IMR-90 (cell line): ENCODE data around the gene SNRNP70. TPM values are rescaled to one million over a fixed set of nuclear protein-coding genes. Genes with fewer than 3 reads are reported as not detected.
A peak's percentile ranks its signal among the peaks of the same experiment; 100 is the strongest.
"Not testable (repeated sequence)": the region's sequence is repeated elsewhere in the genome, so short reads cannot be mapped to it uniquely, and the experiment has no call there.

Source experiments
- ATAC-seq: fragments of 200-7000 bp; cut with Tn5 transposase; 2 replicates; pipeline ENCODE4 v1.9.1; 2020; ENCODE audit warnings: low read depth, mild to moderate bottlenecking, moderate library complexity
- BruUV-seq: library from RNA; stranded (reverse); fragments of 400-500 nt; replicated peaks from 2 replicates; lab custom pipeline; 2021; lab: Mats Ljungman, UMichigan
- CTCF ChIA-PET: fragments of 300-600 bp; formaldehyde crosslinking; extraction: SDS; loops from one replicate; lab custom pipeline; 2021; ENCODE audit warnings: antibody characterized with exemption; lab: Yijun Ruan, JAX
- POLR2A ChIA-PET: fragments of 300-600 bp; sonication (Branson Sonifier 250); formaldehyde crosslinking; loops from one replicate; lab custom pipeline; 2022; ENCODE audit warnings: antibody characterized with exemption; ENCODE audit not compliant: unreplicated experiment; lab: Charles Lee
- DNase-seq: peaks from one replicate; pipeline ENCODE4 v3.0.0; 2013
- H2AFZ ChIP-seq: replicated peaks from 2 replicates; pipeline ENCODE3; 2013; ENCODE audit warnings: low read length, mild to moderate bottlenecking; ENCODE audit not compliant: poor library complexity
- H2AK5ac ChIP-seq: 2 replicates; pipeline ENCODE4 v1.6.1; 2013; ENCODE audit warnings: low read depth, low read length, inconsistent platforms
- H2AK9ac ChIP-seq: replicated peaks from 2 replicates; pipeline ENCODE3; 2013; ENCODE audit warnings: mild to moderate bottlenecking, low read depth, low read length, moderate library complexity; ENCODE audit not compliant: poor library complexity
- H2BK120ac ChIP-seq: 2 replicates; pipeline ENCODE4 v1.6.1; 2013; ENCODE audit warnings: low read depth, low read length, inconsistent platforms
- H2BK15ac ChIP-seq: 3 replicates; pipeline ENCODE4 v1.6.1; 2013; ENCODE audit warnings: low read depth, low read length, inconsistent platforms
- H2BK20ac ChIP-seq: 2 replicates; pipeline ENCODE4 v1.6.1; 2013; ENCODE audit warnings: low read depth, mild to moderate bottlenecking, inconsistent platforms, low read length, moderate library complexity
- H2BK5ac ChIP-seq: 2 replicates; pipeline ENCODE4 v1.6.1; 2013; ENCODE audit warnings: mild to moderate bottlenecking, low read depth, low read length, inconsistent platforms; ENCODE audit not compliant: poor library complexity, severe bottlenecking
- H3K14ac ChIP-seq: replicated peaks from 2 replicates; pipeline ENCODE4 v1.6.1; 2013; ENCODE audit warnings: low read depth, low read length, inconsistent platforms
- H3K18ac ChIP-seq: 2 replicates; pipeline ENCODE4 v1.6.1; 2013; ENCODE audit warnings: low read depth, low read length, control low read depth
- H3K23ac ChIP-seq: 2 replicates; pipeline ENCODE4 v1.6.1; 2013; ENCODE audit warnings: low read depth, low read length, inconsistent platforms
- H3K27ac ChIP-seq: 2 replicates; pipeline ENCODE4 v1.5.1; 2013; ENCODE audit warnings: mild to moderate bottlenecking, control low read depth, low read length; ENCODE audit not compliant: insufficient read depth
- H3K27me3 ChIP-seq: 2 replicates; pipeline ENCODE4 v1.6.1; 2013; ENCODE audit warnings: low read length; ENCODE audit not compliant: control insufficient read depth, insufficient read depth
- H3K36me3 ChIP-seq: 2 replicates; pipeline ENCODE4 v1.6.1; 2013; ENCODE audit warnings: low read length, mixed read lengths; ENCODE audit not compliant: control insufficient read depth, insufficient read depth
- H3K4ac ChIP-seq: 2 replicates; pipeline ENCODE4 v1.6.1; 2013; ENCODE audit warnings: low read depth, low read length, inconsistent platforms
- H3K4me1 ChIP-seq: 2 replicates; pipeline ENCODE4 v1.6.1; 2013; ENCODE audit warnings: low read length, mixed read lengths; ENCODE audit not compliant: control insufficient read depth, insufficient read depth
- H3K4me2 ChIP-seq: 2 replicates; pipeline ENCODE4 v1.6.1; 2013; ENCODE audit warnings: low read depth, mild to moderate bottlenecking, control low read depth, low read length, moderate library complexity
- H3K4me3 ChIP-seq: 2 replicates; pipeline ENCODE4 v1.5.1; 2013; ENCODE audit warnings: low read depth, mild to moderate bottlenecking, control low read depth, low read length, moderate library complexity; ENCODE audit not compliant: insufficient read depth
- H3K56ac ChIP-seq: 2 replicates; pipeline ENCODE4 v1.6.1; 2013; ENCODE audit warnings: low read length, inconsistent platforms; ENCODE audit not compliant: insufficient read depth; ENCODE audit errors: extremely low read depth
- H3K79me1 ChIP-seq, 2 experiments: 2 replicates each; pipeline ENCODE4 v1.6.1; 2013; ENCODE audit warnings: low read length in 2 of 2, inconsistent platforms in 1 of 2, low read depth in 1 of 2
- H3K9ac ChIP-seq: 2 replicates; pipeline ENCODE4 v1.6.1; 2013; ENCODE audit warnings: low read depth, low read length, control low read depth
- H3K9me1 ChIP-seq: 2 replicates; pipeline ENCODE4 v1.6.1; 2013; ENCODE audit warnings: low read length, inconsistent platforms; ENCODE audit not compliant: insufficient read depth
- H3K9me3 ChIP-seq: 2 replicates; pipeline ENCODE4 v1.6.1; 2013; ENCODE audit warnings: low read length; ENCODE audit not compliant: control insufficient read depth, insufficient read depth
- H4K20me1 ChIP-seq: 2 replicates; pipeline ENCODE4 v1.6.1; 2013; ENCODE audit warnings: low read length, inconsistent platforms; ENCODE audit not compliant: insufficient read depth
- H4K5ac ChIP-seq: 2 replicates; pipeline ENCODE4 v1.6.1; 2013; ENCODE audit warnings: mild to moderate bottlenecking, low read depth, low read length, control low read depth
- H4K8ac ChIP-seq, 2 experiments: 2 replicates each; pipeline ENCODE4 v1.6.1; 2013; ENCODE audit warnings: low read depth in 2 of 2, low read length in 2 of 2, control low read depth in 1 of 2, inconsistent platforms in 1 of 2
- H4K91ac ChIP-seq: 2 replicates; pipeline ENCODE4 v1.6.1; 2013; ENCODE audit warnings: low read depth, low read length, inconsistent platforms; ENCODE audit not compliant: insufficient read depth
- WGBS, 2 experiments: methylation state at CpG; one replicate each; pipeline versions ENCODE4 v1.1.5 to v1.1.7; 2013; ENCODE audit warnings: missing lambda C conversion rate in 2 of 2; ENCODE audit not compliant: insufficient read length in 1 of 2; ENCODE audit errors: extremely low coverage in 2 of 2; 5-methylcytosine and 5-hydroxymethylcytosine counted together
- dilution Hi-C: fragments of 300-500 bp; cut with HindIII; formaldehyde crosslinking; loops from one replicate; pipeline ENCODE4 v1.14.3; 2018; ENCODE audit warnings: low sequenced_read_pairs; ENCODE audit not compliant: unreplicated experiment
- in situ Hi-C: fragments of 300-500 bp; cut with MboI; formaldehyde crosslinking; loops from 3 replicates; pipeline ENCODE4 v1.14.3; 2019; ENCODE audit warnings: low sequenced_read_pairs, inconsistent platforms, mixed read lengths
- intact Hi-C: fragments of 100-400 bp; cut with micrococcal nuclease; formaldehyde crosslinking; loops from 2 replicates; pipeline ENCODE4 v1.10.0; 2022
- polyA plus RNA-seq, 3 experiments: library from polyadenylated mRNA; depleted of rRNA; stranded (reverse); fragments of >200 nt; gene quantifications; 2 replicates each; pipeline ENCODE4 v1.2.3, GENCODE V29; 2012; ENCODE audit warnings: low replicate concordance in 1 of 3
- total RNA-seq: library from RNA; depleted of rRNA; stranded (reverse); fragments of >200 nt; gene quantifications from 2 replicates; pipeline ENCODE4 v1.2.3, GENCODE V29; 2012
- TF ChIP-seq, protein P1 (sequence below): conservative IDR thresholded peaks from 2 replicates; pipeline ENCODE4 v1.5.1; 2012; ENCODE audit warnings: mild to moderate bottlenecking, low read depth, low read length, improper control_type of control experiment

SNRNP70 gene
- total and polyA plus RNA-seq, 2 of the 4 experiments (the other 2 are of a cell fraction): 72.8 to 200 TPM

- H3K27ac ChIP-seq, H3K9me3 ChIP-seq, H4K20me1 ChIP-seq, BruUV-seq, H2BK5ac ChIP-seq, H3K27me3 ChIP-seq, H4K5ac ChIP-seq, CTCF ChIA-PET, H4K91ac ChIP-seq, H3K36me3 ChIP-seq, H2AK5ac ChIP-seq, H2AFZ ChIP-seq, H3K9ac ChIP-seq, H3K18ac ChIP-seq, H4K8ac ChIP-seq, H3K79me1 ChIP-seq, in situ Hi-C loops, H3K4me2 ChIP-seq, H3K23ac ChIP-seq, ATAC-seq, H3K56ac ChIP-seq, H2AK9ac ChIP-seq, POLR2A ChIA-PET, H2BK15ac ChIP-seq, H2BK20ac ChIP-seq, H3K4ac ChIP-seq, H3K4me1 ChIP-seq, DNase-seq, dilution Hi-C loops, intact Hi-C loops, H3K14ac ChIP-seq, H2BK120ac ChIP-seq, H3K9me1 ChIP-seq, H3K4me3 ChIP-seq: not testable (repeated sequence)
- 80% methylated on average over 7 of the region's 18 CpGs; no CpG with 5 or more reads in 1 of the 2 experiments for WGBS, 2 experiments
- TF ChIP-seq, protein P1, sequence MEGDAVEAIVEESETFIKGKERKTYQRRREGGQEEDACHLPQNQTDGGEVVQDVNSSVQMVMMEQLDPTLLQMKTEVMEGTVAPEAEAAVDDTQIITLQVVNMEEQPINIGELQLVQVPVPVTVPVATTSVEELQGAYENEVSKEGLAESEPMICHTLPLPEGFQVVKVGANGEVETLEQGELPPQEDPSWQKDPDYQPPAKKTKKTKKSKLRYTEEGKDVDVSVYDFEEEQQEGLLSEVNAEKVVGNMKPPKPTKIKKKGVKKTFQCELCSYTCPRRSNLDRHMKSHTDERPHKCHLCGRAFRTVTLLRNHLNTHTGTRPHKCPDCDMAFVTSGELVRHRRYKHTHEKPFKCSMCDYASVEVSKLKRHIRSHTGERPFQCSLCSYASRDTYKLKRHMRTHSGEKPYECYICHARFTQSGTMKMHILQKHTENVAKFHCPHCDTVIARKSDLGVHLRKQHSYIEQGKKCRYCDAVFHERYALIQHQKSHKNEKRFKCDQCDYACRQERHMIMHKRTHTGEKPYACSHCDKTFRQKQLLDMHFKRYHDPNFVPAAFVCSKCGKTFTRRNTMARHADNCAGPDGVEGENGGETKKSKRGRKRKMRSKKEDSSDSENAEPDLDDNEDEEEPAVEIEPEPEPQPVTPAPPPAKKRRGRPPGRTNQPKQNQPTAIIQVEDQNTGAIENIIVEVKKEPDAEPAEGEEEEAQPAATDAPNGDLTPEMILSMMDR: peak; percentile 30
These were observed 48.4 kb upstream of the SNRNP70 start, which contains the start of gene CGB1 for GRCh38 chr19:49036815-49037214. CGB1 (minus strand) TSS chr19:49036895; CDS start chr19:49036711, 184 bp downstream.

- H3K4me1 ChIP-seq, H2AK5ac ChIP-seq, ATAC-seq, H4K91ac ChIP-seq, H4K8ac ChIP-seq, H2BK15ac ChIP-seq, H3K9ac ChIP-seq, H3K9me1 ChIP-seq, H2BK5ac ChIP-seq, BruUV-seq, CTCF ChIA-PET, H3K18ac ChIP-seq, dilution Hi-C loops, H3K23ac ChIP-seq, H3K9me3 ChIP-seq, H3K79me1 ChIP-seq, H4K20me1 ChIP-seq, H3K4me3 ChIP-seq, H4K5ac ChIP-seq, H2AFZ ChIP-seq, intact Hi-C loops, H2AK9ac ChIP-seq, H3K36me3 ChIP-seq, H3K14ac ChIP-seq, POLR2A ChIA-PET, H3K4me2 ChIP-seq, H2BK20ac ChIP-seq, H3K27me3 ChIP-seq, in situ Hi-C loops, H3K27ac ChIP-seq, DNase-seq, H3K56ac ChIP-seq: not testable (repeated sequence)
- no CpG with 5 or more reads among the region's 8 CpGs for WGBS, 2 experiments
- H2BK120ac ChIP-seq: 0 out of 2 replicates have a peak overlapping the region, but pooled peaks have one; percentile 32
- H3K4ac ChIP-seq: peak overlapping the region; percentile 7; the same call in 1 of the 2 replicates
These were observed 47.1 kb upstream of the SNRNP70 start for GRCh38 chr19:49038111-49038510.
